ENCODE measurements around the gene CRACR2A. TPM values are rescaled to one million over a fixed set of nuclear protein-coding genes. Genes with fewer than 3 reads are reported as not detected.

The CRACR2A gene
- total and polyA plus RNA-seq, 2 of the 13 experiments (the other 11 are each of a cell fraction or from before 2014, with no cell fraction given): 0.09 to 0.20 TPM

- TF ChIP-seq, protein P1, sequence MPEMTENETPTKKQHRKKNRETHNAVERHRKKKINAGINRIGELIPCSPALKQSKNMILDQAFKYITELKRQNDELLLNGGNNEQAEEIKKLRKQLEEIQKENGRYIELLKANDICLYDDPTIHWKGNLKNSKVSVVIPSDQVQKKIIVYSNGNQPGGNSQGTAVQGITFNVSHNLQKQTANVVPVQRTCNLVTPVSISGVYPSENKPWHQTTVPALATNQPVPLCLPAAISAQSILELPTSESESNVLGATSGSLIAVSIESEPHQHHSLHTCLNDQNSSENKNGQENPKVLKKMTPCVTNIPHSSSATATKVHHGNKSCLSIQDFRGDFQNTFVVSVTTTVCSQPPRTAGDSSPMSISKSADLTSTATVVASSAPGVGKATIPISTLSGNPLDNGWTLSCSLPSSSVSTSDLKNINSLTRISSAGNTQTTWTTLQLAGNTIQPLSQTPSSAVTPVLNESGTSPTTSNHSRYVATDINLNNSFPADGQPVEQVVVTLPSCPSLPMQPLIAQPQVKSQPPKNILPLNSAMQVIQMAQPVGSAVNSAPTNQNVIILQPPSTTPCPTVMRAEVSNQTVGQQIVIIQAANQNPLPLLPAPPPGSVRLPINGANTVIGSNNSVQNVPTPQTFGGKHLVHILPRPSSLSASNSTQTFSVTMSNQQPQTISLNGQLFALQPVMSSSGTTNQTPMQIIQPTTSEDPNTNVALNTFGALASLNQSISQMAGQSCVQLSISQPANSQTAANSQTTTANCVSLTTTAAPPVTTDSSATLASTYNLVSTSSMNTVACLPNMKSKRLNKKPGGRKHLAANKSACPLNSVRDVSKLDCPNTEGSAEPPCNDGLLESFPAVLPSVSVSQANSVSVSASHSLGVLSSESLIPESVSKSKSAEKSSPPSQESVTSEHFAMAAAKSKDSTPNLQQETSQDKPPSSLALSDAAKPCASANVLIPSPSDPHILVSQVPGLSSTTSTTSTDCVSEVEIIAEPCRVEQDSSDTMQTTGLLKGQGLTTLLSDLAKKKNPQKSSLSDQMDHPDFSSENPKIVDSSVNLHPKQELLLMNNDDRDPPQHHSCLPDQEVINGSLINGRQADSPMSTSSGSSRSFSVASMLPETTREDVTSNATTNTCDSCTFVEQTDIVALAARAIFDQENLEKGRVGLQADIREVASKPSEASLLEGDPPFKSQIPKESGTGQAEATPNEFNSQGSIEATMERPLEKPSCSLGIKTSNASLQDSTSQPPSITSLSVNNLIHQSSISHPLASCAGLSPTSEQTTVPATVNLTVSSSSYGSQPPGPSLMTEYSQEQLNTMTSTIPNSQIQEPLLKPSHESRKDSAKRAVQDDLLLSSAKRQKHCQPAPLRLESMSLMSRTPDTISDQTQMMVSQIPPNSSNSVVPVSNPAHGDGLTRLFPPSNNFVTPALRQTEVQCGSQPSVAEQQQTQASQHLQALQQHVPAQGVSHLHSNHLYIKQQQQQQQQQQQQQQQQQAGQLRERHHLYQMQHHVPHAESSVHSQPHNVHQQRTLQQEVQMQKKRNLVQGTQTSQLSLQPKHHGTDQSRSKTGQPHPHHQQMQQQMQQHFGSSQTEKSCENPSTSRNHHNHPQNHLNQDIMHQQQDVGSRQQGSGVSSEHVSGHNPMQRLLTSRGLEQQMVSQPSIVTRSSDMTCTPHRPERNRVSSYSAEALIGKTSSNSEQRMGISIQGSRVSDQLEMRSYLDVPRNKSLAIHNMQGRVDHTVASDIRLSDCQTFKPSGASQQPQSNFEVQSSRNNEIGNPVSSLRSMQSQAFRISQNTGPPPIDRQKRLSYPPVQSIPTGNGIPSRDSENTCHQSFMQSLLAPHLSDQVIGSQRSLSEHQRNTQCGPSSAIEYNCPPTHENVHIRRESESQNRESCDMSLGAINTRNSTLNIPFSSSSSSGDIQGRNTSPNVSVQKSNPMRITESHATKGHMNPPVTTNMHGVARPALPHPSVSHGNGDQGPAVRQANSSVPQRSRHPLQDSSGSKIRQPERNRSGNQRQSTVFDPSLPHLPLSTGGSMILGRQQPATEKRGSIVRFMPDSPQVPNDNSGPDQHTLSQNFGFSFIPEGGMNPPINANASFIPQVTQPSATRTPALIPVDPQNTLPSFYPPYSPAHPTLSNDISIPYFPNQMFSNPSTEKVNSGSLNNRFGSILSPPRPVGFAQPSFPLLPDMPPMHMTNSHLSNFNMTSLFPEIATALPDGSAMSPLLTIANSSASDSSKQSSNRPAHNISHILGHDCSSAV (CRISPR knock-in tag; IDR thresholded peaks at IDR 0.05; ENCODE audit: borderline replicate concordance): no peak
- TF ChIP-seq ZBTB21 (CRISPR knock-in tag; IDR thresholded peaks at IDR 0.05): no peak
- TF ChIP-seq ZMYM4 (CRISPR knock-in tag; IDR thresholded peaks at IDR 0.05): no peak
- TF ChIP-seq ZNF280D (CRISPR knock-in tag; IDR thresholded peaks at IDR 0.05): no peak
Measured at GRCh38 chr12:3755898-3756297, 3.0 kb upstream of the CRACR2A start (continued).

Measured in HepG2 (cell line).